ENCODE data around the gene DZANK1. TPM values are rescaled to one million over a fixed set of nuclear protein-coding genes. Genes with fewer than 3 reads are reported as not detected.

DZANK1 gene
- total RNA-seq, 1 donor = 1.4 TPM

GRCh38 chr20:18465536-18466200, 1.2 kb downstream of the DZANK1 start:
- Histone ChIP-seq H3K27ac (ENCODE audit: low read depth, low read length) (no peak overlapping the region), H2AFZ (ENCODE audit: low read length) (peak overlapping the region; percentile 94), H3K4me2 (ENCODE audit: insufficient read depth, low read length) (peak overlapping the region; percentile 100), H4K20me1 (ENCODE audit: insufficient read depth, low read length) (no peaks in the 10 kb centered on the region), H3K9me3 (ENCODE audit: low read depth, low read length) (no peaks in the 10 kb centered on the region), H3K27me3 (ENCODE audit: insufficient read depth, low read length) (no peaks in the 10 kb centered on the region), H3K79me2 (ENCODE audit: insufficient read depth, low read length) (peaks cover 34% of the 10 kb centered on the region), H3K4me3 (ENCODE audit: insufficient read depth, low read length) (peak overlapping the region; percentile 100), H3K4me1 (ENCODE audit: insufficient read depth, low read length) (peaks cover 18% of the 10 kb centered on the region), H3K36me3 (ENCODE audit: insufficient read depth, low read length) (peaks cover 10% of the 10 kb centered on the region)
- no peak for TF ChIP-seq CTCF (IDR thresholded peaks at IDR 0.05; ENCODE audit: extremely low read depth, low read depth, low read length)
- DNase-seq (ENCODE audit: insufficient read length, low spot score, missing footprints) = no peak

- Histone ChIP-seq H3K36me3 (ENCODE audit: insufficient read depth, low read length) (no peaks in the 10 kb centered on the region), H4K20me1 (ENCODE audit: insufficient read depth, low read length) (no peaks in the 10 kb centered on the region), H2AFZ (ENCODE audit: low read length) (no peak overlapping the region), H3K27ac (ENCODE audit: low read depth, low read length) (no peak overlapping the region), H3K27me3 (ENCODE audit: insufficient read depth, low read length) (no peaks in the 10 kb centered on the region), H3K79me2 (ENCODE audit: insufficient read depth, low read length) (no peaks in the 10 kb centered on the region), H3K4me1 (ENCODE audit: insufficient read depth, low read length) (no peaks in the 10 kb centered on the region), H3K9me3 (ENCODE audit: low read depth, low read length) (no peaks in the 10 kb centered on the region), H3K4me2 (ENCODE audit: insufficient read depth, low read length) (no peak overlapping the region), H3K4me3 (ENCODE audit: insufficient read depth, low read length) (no peak overlapping the region)
- no peak for DNase-seq (ENCODE audit: insufficient read length, low spot score, missing footprints)
- TF ChIP-seq CTCF (IDR thresholded peaks at IDR 0.05; ENCODE audit: extremely low read depth, low read depth, low read length) = no peak
These were observed 10.2 kb downstream of the DZANK1 start for GRCh38 chr20:18456600-18456999.

- Histone ChIP-seq H3K27ac (ENCODE audit: low read depth, low read length) (no peak overlapping the region), H3K9me3 (ENCODE audit: low read depth, low read length) (no peaks in the 10 kb centered on the region), H3K4me3 (ENCODE audit: insufficient read depth, low read length) (no peak overlapping the region), H3K27me3 (ENCODE audit: insufficient read depth, low read length) (no peaks in the 10 kb centered on the region), H3K4me2 (ENCODE audit: insufficient read depth, low read length) (no peak overlapping the region), H4K20me1 (ENCODE audit: insufficient read depth, low read length) (no peaks in the 10 kb centered on the region), H3K79me2 (ENCODE audit: insufficient read depth, low read length) (no peaks in the 10 kb centered on the region), H2AFZ (ENCODE audit: low read length) (no peak overlapping the region), H3K4me1 (ENCODE audit: insufficient read depth, low read length) (no peaks in the 10 kb centered on the region), H3K36me3 (ENCODE audit: insufficient read depth, low read length) (no peaks in the 10 kb centered on the region)
- no peak for DNase-seq (ENCODE audit: insufficient read length, low spot score, missing footprints)
- TF ChIP-seq CTCF (IDR thresholded peaks at IDR 0.05; ENCODE audit: extremely low read depth, low read depth, low read length) = no peak
These were observed 22.9 kb downstream of the DZANK1 start for GRCh38 chr20:18443886-18444285.

GRCh38 chr20:18440403-18440802, 26.4 kb downstream of the DZANK1 start:
- Histone ChIP-seq H3K27ac (ENCODE audit: low read depth, low read length) (no peak overlapping the region), H3K36me3 (ENCODE audit: insufficient read depth, low read length) (no peaks in the 10 kb centered on the region), H4K20me1 (ENCODE audit: insufficient read depth, low read length) (no peaks in the 10 kb centered on the region), H3K4me1 (ENCODE audit: insufficient read depth, low read length) (no peaks in the 10 kb centered on the region), H3K9me3 (ENCODE audit: low read depth, low read length) (no peaks in the 10 kb centered on the region), H3K4me2 (ENCODE audit: insufficient read depth, low read length) (no peak overlapping the region), H3K79me2 (ENCODE audit: insufficient read depth, low read length) (no peaks in the 10 kb centered on the region), H3K27me3 (ENCODE audit: insufficient read depth, low read length) (no peaks in the 10 kb centered on the region), H2AFZ (ENCODE audit: low read length) (no peak overlapping the region), H3K4me3 (ENCODE audit: insufficient read depth, low read length) (no peak overlapping the region)
- no peak for DNase-seq (ENCODE audit: insufficient read length, low spot score, missing footprints)
- no peak for TF ChIP-seq CTCF (IDR thresholded peaks at IDR 0.05; ENCODE audit: extremely low read depth, low read depth, low read length)

Data from osteoblast (primary cell).